Transverse colon (tissue), 4 donors: ENCODE results near the gene PUS7. TPM values are rescaled to one million over a fixed set of nuclear protein-coding genes. Genes with fewer than 3 reads are reported as not detected.

Source experiments
- DNase-seq: peaks from one replicate; pipeline ENCODE4 v3.0.0-alpha.2; 2019
- H3K27ac ChIP-seq, 4 donors: fragments of 200-600 bp; sonication (generic); 2 replicates each; pipeline ENCODE4 v1.5.1; 2016 to 2018; ENCODE audit warnings: inconsistent platforms in 4 of 4
- H3K27me3 ChIP-seq: fragments of 200-600 bp; sonication (generic); 2 replicates; pipeline ENCODE4 v1.5.1; 2017; ENCODE audit warnings: inconsistent platforms
- H3K36me3 ChIP-seq, 4 donors: fragments of 200-600 bp; sonication (generic); 2 replicates each; pipeline ENCODE4 v1.5.1; 2017 to 2019; ENCODE audit warnings: inconsistent platforms in 4 of 4
- H3K4me1 ChIP-seq, 4 donors: fragments of 200-600 bp; sonication (generic); 2 replicates each; pipeline ENCODE4 v1.5.1; 2017 to 2020; ENCODE audit warnings: inconsistent platforms in 4 of 4
- H3K4me3 ChIP-seq, 4 donors: fragments of 200-600 bp; sonication (generic); 1 replicate in 1 of 4; 2 replicates in 3 of 4; pipeline versions ENCODE4 v1.5.1 to v1.6.1; 2017 to 2019; ENCODE audit warnings: inconsistent platforms in 4 of 4
- H3K9me3 ChIP-seq, 2 donors: fragments of 200-600 bp; sonication (generic); 2 replicates each; pipeline ENCODE4 v1.5.1; 2017 to 2019; ENCODE audit warnings: inconsistent platforms in 2 of 2
- CTCF ChIP-seq, 5 experiments: fragments of 200-600 bp in 3 of 5; fragments of 450-650 bp in 2 of 5; sonication (generic) in 3 of 5; IDR thresholded peaks; 1 replicate in 2 of 5; 2 replicates in 3 of 5; pipeline ENCODE4 v1.5.1; 2016 to 2017; ENCODE audit warnings: antibody characterized with exemption in 5 of 5, inconsistent platforms in 3 of 5, mild to moderate bottlenecking in 2 of 5, moderate library complexity in 1 of 5
- EP300 ChIP-seq: sonication (generic); formaldehyde crosslinking; IDR thresholded peaks from one replicate; pipeline ENCODE4 v1.6.1; 2017; ENCODE audit warnings: antibody characterized with exemption, low read depth
- POLR2A ChIP-seq: fragments of 450-650 bp; IDR thresholded peaks from one replicate; pipeline ENCODE4 v1.6.1; 2016; ENCODE audit warnings: antibody characterized with exemption, mild to moderate bottlenecking, moderate library complexity
- POLR2AphosphoS5 ChIP-seq, 3 donors: sonication (generic); formaldehyde crosslinking; IDR thresholded peaks; one replicate each; pipeline ENCODE4 v1.6.1; 2016; ENCODE audit warnings: antibody characterized with exemption in 3 of 3
- WGBS, 2 donors: methylation state at CpG; one replicate each; pipeline ENCODE4 v1.1.5; 2018; ENCODE audit warnings: low coverage in 1 of 2; 5-methylcytosine and 5-hydroxymethylcytosine counted together
- in situ Hi-C, 4 donors: fragments of 200-750 bp; cut with MboI; loops; one replicate each; pipeline versions ENCODE4 v1.15.0 to v1.15.1; 2017; ENCODE audit warnings: low sequenced_read_pairs in 3 of 4, low pct_ligation_motif_present in 1 of 4, low pct_unique_long_range_greater_than_20kb in 1 of 4
- intact Hi-C: fragments of 100-400 bp; cut with DNase I; formaldehyde crosslinking; loops from one replicate; pipeline ENCODE4 v1.15.1; 2023; ENCODE audit warnings: low total_unique reads
- total RNA-seq, 4 donors: library from RNA; depleted of rRNA; stranded (reverse); fragments of >200 nt; gene quantifications; one replicate each; pipeline ENCODE4 v1.1.0, GENCODE V29; 2016

The PUS7 gene
- total RNA-seq, 4 donors from 2014 or later = 1.9 to 7.0 (median 4.9) TPM

- in situ Hi-C loops (no loop called here), intact Hi-C loops (no loop called here)
- no peak for DNase-seq
- Histone ChIP-seq H3K4me3 (no peak overlapping the region), H3K27ac (peak overlapping the region in 3 of 4 donors; percentile 29 to 41 (median 37)), H3K4me1 (no peaks in the 10 kb centered on the region), H3K9me3 (no peaks in the 10 kb centered on the region), H3K36me3 (no peaks in the 10 kb centered on the region), H3K27me3 (no peaks in the 10 kb centered on the region)
- 77 to 87% methylated on average over 4 to 5 of the region's 5 CpGs for WGBS, 2 donors
- TF ChIP-seq CTCF (IDR thresholded peaks at IDR 0.05) = no peak
- no peak for TF ChIP-seq EP300
- no peak for TF ChIP-seq POLR2AphosphoS5 (IDR thresholded peaks at IDR 0.05)
Measured at GRCh38 chr7:105493923-105494315, 28.2 kb downstream of the PUS7 start.

- H3K9me3 ChIP-seq = no peaks in the 10 kb centered on the region
- 63 to 80% methylated on average over 6 to 7 of the region's 7 CpGs for WGBS, 2 donors
- no peaks in the 10 kb centered on the region for H3K27me3 ChIP-seq
- peak overlapping the region in 2 of 4 donors; percentile 37 to 41 for H3K27ac ChIP-seq
- no peak for DNase-seq
- intact Hi-C loops = no loop called here
- in situ Hi-C loops = no loop called here
- no peaks in the 10 kb centered on the region for H3K36me3 ChIP-seq
- no peak for TF ChIP-seq EP300
- TF ChIP-seq CTCF (IDR thresholded peaks at IDR 0.05) = no peak
- TF ChIP-seq POLR2AphosphoS5 (IDR thresholded peaks at IDR 0.05) = no peak
- no peak for TF ChIP-seq POLR2A
- no peaks in the 10 kb centered on the region for H3K4me1 ChIP-seq
- H3K4me3 ChIP-seq = no peak overlapping the region
Measured at GRCh38 chr7:105493196-105493922, 28.7 kb downstream of the PUS7 start.

DNA sequence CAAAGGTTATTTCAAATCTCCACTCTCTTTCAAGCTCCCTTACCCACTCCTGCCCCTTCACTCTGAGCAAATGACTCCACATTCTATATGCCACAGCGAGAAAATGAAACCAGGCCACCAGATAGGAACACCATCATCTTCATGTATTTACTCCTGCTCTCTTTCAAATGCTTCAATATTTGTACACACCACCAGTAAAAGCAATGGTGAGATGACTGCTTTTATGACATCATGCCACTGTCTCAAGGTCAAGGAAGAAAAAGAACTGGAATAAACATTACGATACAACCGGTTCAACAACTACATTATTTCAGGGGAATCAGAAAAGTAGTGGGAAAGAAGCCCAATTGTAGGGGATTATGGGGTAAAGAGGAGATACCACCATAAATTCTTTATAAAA is 32.7 kb downstream of the PUS7 start:
- DNase-seq = no peak
- Histone ChIP-seq H3K36me3 (peaks cover 0 to 9% (median 2%) of the 10 kb centered on the region in 4 donors), H3K4me1 (peaks cover 0 to 7% (median 2%) of the 10 kb centered on the region in 4 donors), H3K27me3 (no peaks in the 10 kb centered on the region), H3K27ac (no peak overlapping the region), H3K4me3 (no peak overlapping the region), H3K9me3 (no peaks in the 10 kb centered on the region)
- in situ Hi-C loops (no loop called here), intact Hi-C loops (no loop called here)
- WGBS, 2 donors = 82 to 97% methylated on average over 3 of the region's 3 CpGs
- no peak for TF ChIP-seq POLR2AphosphoS5 (IDR thresholded peaks at IDR 0.05)
- no peak for TF ChIP-seq CTCF (IDR thresholded peaks at IDR 0.05)
- TF ChIP-seq EP300 = no peak
- no peak for TF ChIP-seq POLR2A

GRCh38 chr7:105487579-105488571 is 34.2 kb downstream of the PUS7 start:
- no peak overlapping the region for H3K27ac ChIP-seq
- TF ChIP-seq EP300 = no peak
- TF ChIP-seq CTCF (IDR thresholded peaks at IDR 0.05) = peak in 4 of 5 experiments; percentile 15 to 29 (median 26)
- no peak for TF ChIP-seq POLR2A
- TF ChIP-seq POLR2AphosphoS5 (IDR thresholded peaks at IDR 0.05) = peak in 1 of 3 donors; percentile 22
- H3K27me3 ChIP-seq = no peaks in the 10 kb centered on the region
- DNase-seq = no peak
- H3K4me3 ChIP-seq = no peak overlapping the region
- 52 to 59% methylated on average over 2 to 6 of the region's 6 CpGs for WGBS, 2 donors
- H3K9me3 ChIP-seq = no peaks in the 10 kb centered on the region
- peaks cover 0 to 7% (median 2%) of the 10 kb centered on the region in 4 donors for H3K4me1 ChIP-seq
- intact Hi-C loops = no loop called here
- in situ Hi-C loops = no loop called here
- peaks cover 0 to 9% (median 2%) of the 10 kb centered on the region in 4 donors for H3K36me3 ChIP-seq
